NCI-H1930 (cell line): ENCODE data around the gene FKBP15.
"Not testable (repeated sequence)": the region's sequence is repeated elsewhere in the genome, so short reads cannot be mapped to it uniquely, and the experiment has no call there.

Experiments used
- DNase-seq, 2 experiments: peaks; one replicate each; lab custom pipeline; 2025; lab: John Stamatoyannopoulos, UW

FKBP15 gene

GRCh38 chr9:113143432-113144227, 77.4 kb downstream of the FKBP15 start:
- no peak for DNase-seq

- not testable (repeated sequence) for DNase-seq
Measured at GRCh38 chr9:113140896-113141295, 80.2 kb downstream of the FKBP15 start.

GRCh38 chr9:113139953-113140352, 81.1 kb downstream of the FKBP15 start:
- no peak for DNase-seq

GRCh38 chr9:113139225-113139829, 81.8 kb downstream of the FKBP15 start:
- DNase-seq = no peak

- DNase-seq = no peak
Measured at GRCh38 chr9:113138760-113139159, 82.3 kb downstream of the FKBP15 start.

DNA sequence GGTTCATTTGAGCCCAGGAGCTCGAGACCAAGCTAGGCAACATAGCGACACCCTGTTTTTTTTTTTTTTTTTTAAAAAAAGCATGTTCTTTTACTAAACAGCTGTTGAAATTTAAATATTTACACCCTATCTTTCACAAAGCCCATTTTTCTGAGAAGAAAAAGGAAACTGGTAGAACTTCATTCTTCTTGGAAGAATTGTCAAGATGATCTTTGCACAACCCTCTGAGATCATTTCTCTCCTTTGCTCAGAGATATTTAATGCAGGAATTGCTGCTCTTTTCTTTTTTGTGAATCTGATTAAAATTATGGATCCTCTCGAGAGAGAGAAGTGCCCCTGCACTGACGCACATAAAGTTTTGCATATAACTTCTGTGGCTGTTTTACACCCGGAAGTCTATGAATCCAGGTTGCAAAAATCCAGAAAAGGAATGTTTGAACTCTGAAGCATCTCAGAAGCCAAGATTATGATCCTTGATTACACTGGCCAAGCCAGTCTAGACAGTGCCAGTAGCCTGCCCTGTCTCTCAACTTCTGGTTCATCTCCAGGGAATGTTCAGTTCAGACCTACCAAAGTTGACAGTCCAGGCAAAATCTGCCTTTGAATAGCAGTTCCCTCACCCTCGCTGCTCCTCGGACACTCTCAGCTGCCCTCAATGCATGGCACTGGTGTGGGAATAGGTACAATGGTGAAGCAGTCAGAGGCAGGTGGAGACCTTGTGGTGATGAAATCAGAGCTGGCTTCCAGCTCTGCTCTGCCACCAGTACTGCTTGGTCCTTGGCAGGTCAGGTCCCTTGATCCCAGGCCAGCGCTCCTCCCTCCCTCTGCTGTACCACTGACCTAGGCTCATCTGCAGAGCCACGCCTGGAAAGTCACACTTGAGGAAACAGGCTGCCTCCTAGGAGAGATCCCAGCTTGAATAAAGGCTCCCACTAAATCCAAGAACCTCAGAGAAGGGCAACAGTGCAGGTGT, 83.6 kb downstream of the FKBP15 start:
- DNase-seq = no peak

DNA sequence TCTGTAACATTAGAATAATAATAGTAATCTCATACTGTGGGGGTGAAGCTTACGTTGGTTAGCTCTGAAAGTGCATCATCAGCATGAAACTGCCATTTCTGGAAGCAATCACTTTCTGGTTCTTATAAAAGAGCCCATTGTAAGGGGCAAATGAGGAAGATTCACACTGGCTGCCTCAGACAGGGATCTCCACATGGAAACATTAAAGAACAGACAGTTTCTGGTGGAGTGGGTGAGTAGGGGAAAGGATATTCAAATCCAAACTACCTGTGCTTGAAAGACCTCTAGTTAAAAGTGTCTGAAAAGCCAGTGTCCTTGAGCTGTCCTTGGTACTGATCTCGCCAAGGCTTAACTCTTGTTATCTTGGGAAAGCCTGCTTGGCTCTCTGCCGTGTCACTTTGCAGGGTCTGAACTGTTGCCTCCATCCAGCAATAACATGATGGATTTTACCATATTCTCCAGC, 89.4 kb downstream of the FKBP15 start:
- no peak for DNase-seq

GRCh38 chr9:113129884-113130283, 91.2 kb downstream of the FKBP15 start:
- DNase-seq = no peak

DNA sequence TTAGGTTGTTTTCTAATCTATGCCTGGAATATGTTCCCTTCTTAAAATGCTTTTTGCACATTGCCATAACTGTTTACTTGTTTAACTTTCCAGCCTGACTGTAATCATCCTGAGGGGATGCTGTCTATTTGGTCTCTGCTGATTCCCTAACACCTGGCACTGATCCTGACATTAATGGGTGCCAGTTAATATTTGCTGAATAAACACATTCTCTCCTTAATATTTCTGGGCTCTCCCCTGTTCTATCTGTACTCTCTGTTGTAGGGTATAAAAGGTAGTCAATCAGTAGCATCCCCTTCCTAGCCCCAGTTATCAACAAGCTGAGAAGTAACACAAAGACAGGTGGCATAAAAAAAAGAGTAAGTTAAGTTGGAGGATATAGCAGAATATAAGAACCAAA, 91.6 kb downstream of the FKBP15 start:
- DNase-seq = no peak

- DNase-seq = no peak
Measured at GRCh38 chr9:113125386-113126035, 95.6 kb downstream of the FKBP15 start.

DNA sequence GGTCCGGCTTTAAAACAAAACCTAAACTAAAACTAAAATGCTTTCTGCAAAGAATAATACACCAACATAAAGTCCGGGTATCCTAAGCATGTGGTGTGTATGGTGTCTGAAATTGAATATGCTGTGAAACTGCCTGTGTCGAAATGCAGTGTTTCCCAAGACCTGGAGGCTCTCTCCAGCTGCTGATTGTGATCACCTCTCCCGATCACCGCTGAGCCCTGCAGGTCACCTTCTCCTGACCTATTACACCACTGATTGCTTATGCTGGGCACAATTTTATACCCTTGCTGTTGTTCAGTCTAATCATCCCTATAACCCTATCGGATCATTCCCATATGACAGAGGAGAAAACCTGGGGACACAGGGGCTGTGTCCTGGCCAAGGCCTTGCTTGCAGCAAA, 102.2 kb downstream of the FKBP15 start:
- DNase-seq = not testable (repeated sequence)
